Embryonic facial prominence (tissue), 1 donor: ENCODE measurements around the gene TAF1B.

Experiments
- DNase-seq: peaks from one replicate; pipeline ENCODE4 v3.0.0-alpha.2; 2016; ENCODE audit errors: extremely low spot score

Gene TAF1B

GRCh38 chr2:9964334-9964980 is 121.2 kb downstream of the TAF1B start:
- no peak for DNase-seq

DNA sequence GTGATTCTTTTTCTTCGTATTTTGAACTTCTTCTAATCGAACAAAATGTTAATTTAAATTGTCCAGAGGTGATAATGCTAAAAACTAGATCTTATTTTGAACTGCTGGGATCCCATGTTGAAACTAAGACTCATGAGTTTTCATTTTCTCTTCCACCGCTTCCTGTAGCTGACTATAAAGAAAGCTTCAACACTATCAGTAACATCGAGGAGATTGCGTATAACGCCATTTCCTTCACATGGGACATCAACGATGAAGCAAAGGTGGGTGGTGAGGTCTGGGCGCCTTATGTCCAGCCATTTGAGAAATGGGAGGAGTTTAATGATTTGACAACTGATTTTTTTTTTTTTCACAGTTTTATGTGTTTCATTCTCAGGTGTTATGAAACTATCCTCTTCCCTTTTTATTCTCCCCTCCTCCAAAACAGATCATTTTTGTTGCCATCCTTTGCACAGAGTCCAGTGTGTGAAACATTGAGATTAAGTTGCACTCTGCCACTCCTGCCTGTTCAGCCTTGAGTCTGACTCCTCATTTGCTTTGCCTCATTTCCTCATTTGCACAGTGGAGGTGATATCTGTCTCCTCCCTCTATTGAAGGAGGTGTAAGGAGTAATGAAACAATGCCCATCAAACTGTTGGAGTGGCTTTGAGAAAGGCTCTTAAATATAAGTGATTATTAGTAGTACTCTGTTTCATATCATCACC is 122.0 kb downstream of the TAF1B start:
- DNase-seq, result no peak

DNA sequence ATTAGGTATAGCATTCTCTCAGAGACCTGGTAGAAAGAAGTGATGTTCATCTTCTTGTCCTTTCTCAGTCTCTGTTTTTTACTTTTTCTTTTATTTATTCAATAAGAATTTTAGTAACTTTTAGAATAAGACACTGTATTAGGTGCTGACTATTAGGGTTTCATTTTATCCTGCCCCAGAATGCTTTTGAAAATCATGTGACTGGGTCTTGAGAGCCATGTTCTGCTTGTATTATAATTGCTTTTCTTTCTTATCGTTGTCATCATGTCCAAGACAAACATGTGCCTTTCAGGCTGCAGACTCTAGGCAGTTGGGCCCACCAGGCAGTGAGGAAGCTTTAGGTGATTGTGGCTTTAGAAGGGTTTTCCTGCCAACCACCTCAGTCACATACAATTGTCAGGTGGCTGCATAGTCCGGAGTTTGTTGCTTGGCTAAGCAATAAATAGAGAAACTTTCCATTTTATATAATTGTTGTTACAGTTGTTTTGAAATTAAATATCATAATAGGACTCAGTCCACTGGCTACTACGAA is 123.3 kb downstream of the TAF1B start:
- no peak for DNase-seq

DNA sequence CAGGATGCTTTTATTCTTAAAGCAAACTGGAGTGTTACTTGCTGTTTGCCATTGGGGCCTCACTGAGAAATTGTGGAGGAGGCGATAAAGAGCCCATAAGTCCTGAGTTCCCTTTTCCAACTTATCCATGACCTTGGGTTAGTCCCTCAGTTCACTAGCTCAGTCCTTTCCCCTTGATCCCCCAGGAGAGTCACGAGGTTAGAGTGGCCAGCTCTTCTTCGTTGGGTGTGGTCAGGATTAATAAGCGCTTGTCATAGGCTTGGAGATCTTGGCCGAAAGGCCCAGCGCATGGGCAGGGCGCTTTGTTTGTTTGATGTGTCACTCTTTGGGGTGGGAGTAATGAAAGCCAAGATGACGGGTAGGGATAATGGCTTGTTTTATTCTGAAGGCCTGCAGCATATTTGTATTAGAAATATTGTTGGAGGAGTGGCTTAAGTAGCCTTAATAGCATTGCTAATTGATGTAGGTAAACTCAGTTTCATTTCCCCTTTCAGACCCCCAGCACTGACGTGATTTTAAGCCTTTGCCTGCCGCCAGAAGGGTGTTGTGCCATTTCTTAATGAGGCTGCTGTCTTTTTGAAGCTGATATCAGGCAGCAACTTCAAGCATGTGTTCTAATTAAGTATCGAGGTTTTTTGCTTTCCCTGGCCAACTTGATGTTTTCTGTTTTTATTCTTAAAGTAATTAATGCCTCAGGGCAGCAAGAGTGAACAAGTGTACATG is 123.9 kb downstream of the TAF1B start:
- DNase-seq, result no peak

DNA sequence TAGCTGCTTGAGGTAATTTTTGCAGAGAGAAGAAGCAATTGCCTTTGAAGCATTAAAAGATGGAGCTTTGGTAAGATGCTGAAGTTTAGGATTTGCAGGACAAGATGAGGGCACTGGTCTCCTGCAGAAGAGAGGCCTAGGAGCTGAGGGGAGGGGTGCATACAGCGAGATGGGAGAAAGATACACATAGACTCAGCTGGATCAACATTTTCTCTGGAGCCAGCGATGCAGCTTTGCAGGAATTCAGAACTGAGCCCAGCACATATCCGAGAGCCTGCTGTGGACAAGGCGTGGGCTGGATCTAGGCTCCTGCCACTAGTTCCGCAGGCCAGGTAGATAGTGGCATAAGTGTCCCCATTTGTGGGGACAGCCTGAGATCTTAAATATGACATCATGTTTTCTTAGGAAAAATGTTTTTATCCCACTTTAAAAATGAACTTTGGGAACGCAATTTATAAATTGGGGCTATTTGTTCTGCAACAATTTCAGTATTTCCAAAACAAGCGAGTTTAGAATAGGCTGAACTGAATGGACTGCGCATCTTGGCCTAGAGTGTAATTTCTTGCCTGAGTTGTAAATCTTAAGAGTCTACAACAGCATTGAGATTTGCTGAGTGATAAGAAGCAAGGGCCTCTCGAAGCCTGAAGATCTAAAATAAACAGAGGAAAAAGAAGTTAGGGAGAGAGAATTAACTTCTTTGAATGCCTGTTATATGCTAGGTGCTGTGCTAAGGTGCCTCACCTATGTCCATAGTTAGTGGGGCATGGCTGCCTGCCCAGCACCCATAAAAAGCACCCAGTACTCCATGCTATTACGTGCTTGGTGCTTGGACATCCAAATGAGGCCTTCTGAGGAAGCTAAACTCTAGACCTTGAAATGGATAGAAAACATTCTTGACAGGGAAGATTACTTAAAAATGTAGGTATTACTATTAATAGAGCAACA is 125.6 kb downstream of the TAF1B start:
- no peak for DNase-seq

DNA sequence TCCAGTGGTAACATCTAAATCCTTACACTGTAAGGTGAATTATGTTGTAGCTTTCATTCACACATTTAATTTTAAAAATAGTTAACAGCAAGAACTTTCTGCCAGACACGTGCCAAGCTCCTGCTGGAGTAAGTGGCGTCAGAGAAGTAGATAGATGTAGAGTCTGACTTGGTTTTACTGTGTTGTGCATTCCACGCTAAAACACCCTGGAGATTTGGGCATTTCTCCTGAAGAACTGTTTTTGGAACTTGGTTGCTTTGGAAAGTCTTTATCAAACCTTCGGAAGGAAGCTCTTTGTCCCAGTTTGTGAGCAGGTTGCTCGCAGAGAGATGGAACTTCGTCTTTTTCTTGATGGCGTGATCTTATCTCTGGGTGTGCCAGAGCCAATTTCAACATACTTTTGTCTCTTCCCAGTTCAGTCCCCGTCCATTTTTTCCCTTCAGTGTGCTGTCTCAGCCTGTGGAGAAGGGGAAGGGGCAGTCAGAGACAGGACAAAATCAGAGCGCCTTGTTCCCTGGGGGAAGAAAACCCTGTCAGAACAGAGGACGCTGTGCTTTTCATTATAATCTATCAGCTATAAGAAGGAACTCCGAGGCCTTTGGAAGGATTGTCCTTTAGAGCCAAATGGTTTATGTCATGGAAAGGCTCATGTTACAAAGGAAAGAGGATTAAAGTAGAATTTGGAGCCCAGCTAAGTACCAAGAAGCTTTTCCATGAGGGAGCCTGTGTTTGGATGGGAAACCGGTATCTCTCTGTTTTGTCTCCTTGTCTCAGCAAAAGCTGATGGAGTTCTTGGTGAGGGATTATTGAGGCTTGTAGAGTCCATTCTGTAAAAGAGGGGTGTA is 127.1 kb downstream of the TAF1B start:
- DNase-seq, result no peak

DNA sequence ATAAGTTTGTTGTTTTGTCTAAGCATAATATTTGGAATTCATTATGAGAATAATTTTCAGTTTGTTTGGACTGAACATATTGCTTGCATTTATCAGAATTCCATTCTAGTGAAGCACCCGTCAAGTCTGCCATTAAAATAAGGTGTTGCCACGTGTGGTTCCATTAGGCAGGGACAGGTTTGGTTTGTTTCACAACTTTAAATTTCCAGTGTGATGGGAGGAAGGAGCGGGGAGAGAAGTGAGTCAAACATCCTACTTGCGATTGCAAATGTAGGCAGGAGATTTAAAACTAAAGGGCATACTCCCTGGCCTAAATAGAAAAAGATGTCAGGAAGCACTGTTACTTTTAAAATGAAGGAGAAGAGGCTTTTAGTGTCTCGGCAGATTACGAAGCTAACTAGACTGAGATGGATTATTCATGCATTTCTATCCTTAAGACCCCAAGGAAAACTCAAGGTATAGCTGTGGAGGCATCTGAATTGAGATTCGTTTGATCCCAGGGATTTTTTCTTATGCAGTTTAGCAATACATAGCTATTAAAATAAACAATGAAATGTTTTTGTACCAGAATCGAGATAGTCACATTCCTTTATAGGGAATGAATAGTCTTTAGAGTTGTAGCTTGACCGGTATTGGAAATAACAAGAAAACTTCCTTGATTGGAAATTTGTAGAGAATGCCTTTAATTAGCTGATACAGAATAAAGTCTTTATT is 128.0 kb downstream of the TAF1B start:
- no peak for DNase-seq

DNA sequence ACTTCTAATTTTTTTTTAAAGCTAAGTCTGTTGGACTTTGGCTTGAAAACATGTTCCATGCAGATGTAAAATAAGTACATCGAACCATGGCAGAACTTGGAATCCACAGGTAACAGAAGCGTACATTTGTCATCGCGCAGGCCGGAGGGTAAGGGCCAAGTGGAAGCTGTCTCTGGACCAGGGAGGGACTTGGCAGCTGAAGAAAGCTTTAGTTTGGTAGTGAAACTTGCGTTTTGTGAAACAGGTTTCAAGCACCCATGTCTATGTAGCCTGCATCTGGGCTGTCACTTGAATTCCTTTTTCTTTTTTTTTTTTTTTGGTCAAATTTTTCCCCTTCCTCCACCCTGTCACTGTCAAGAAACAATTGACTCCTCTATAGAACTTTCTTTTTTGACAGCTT is 128.6 kb downstream of the TAF1B start:
- DNase-seq, result no peak

DNA sequence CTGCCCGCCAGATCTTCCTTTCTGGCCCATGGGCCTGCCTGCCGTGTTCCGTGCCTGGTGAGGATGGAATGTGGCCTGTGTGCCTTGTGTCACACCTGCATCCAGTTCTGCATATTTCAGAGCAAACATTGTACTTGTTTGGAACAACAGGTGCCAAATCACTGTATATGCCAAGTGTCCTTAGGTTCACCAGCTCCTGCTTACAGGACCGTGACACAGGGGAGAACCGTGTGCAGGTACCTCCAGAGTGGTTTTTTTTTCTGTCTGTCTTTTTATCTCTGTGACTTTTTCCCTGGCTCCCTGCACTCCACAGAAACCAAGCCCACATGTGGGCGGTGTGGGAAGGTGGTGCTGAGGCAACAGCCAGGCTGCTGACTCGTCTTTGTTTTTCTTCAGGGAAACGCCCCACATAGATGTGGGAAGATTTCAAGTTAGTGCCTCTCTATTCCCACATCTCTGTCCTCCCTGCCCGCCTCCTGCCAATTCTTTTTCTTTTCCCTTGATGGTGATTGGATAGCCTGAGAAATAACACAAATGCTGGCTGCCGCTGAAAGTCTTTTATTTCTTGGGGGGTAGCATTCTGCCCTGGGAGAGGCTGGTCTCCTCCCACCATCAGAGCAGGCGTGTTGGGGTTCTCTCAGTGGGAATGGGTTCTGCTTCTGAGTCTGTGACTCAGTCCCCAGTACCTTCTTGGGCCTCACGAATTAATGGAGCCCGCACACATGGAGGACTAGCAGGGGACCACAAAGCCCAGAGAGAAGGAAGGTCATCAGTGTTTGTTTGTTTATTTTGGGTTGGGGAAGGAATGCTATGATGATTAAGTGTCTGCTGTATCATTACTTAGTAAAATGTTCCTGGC is 129.6 kb downstream of the TAF1B start:
- DNase-seq, result no peak

DNA sequence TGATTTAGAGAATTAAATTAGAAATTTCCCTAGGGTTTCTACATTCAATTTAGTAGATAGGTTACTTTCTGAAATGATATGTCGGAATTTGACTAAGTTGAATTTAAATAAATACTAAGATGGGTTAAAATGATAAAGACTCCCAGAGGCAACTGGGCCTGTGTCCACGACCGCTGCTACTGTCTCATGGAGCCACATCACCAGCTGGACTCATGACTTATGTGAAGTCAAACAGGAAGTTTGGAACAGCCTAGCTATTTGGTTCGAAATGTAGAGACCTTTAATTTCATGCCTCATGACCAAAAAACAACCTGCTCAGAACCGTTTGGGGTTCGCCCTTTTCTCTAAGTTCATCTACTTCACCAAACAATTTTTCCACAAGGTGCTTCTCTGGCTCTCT is 130.4 kb downstream of the TAF1B start:
- DNase-seq, result no peak

- DNase-seq, result no peak
Measured at GRCh38 chr2:9974343-9974742, 131.1 kb downstream of the TAF1B start.

- DNase-seq, result no peak
Measured at GRCh38 chr2:9975328-9975727, 132.1 kb downstream of the TAF1B start.

DNA sequence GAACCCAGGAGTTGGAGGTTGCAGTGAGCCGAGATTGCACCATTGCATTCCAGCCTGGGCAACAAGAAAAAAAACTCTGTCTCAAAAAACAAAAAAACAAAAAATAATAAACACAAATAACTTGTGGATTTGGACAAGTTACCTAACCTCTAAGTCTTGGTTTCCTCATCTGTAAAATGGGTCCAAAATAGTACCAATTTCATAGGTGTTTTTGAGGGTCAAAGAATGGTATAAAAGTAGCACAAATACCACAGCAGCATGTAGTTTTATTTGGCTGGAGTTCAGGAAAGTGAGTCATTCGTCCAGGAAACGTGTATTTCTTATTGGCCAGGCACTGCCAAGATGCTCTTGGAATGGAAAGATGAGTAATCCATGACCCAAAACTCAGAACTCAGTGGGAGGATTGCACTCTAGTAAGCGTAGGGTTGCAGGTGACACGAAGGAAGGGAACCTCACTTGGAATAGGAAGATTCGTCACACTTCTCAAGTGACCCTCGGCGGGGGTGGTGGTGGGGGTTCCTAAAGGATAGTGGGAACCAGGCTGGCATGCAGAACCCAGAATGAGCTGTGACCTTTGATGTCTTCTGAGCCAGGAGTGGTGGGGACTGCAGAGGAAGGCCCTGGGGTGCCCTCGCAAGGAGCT is 132.7 kb downstream of the TAF1B start:
- DNase-seq, result no peak

DNA sequence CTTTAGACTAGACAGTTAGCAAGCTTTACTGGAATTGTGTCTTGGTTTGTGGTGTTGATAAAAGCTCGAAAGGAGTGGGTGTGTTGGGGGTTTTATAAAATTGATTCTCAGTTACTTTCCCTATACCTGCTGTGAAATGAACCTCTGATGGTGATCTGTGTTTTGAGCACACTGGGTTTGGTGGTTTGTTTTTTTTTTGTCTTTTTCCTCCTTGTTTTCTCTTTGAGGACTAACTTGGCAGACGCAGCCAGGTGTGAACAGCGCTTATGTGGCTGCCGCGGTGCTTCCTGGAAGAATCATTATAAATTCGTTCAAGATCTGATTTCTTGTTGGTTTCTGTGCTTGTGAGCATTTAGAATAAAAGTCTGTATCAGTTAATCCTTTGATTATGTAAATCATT is 136.7 kb downstream of the TAF1B start:
- no peak for DNase-seq

GRCh38 chr2:9980520-9980919 is 137.2 kb downstream of the TAF1B start:
- DNase-seq, result no peak

DNA sequence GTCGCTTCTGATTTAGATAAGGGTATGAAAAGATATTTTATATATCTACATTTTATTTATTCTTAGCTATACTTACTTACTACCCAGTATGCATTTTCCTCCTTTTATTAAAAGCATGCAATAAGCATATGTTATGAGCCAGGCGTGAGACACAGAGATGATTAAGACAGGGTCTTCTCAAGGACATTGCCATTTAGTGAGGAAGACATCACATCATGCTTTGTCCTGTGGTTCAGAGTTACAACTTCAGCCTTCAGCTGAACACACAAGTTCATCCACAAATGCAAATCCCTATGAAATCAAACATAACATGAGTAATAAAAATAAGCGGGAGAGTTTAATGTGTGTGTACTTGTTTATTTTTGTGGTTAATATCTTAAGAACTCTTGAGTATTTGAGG is 138.4 kb downstream of the TAF1B start:
- no peak for DNase-seq

GRCh38 chr2:9982248-9982647 is 139.0 kb downstream of the TAF1B start:
- DNase-seq, result peak; percentile 23

- no peak for DNase-seq
Measured at GRCh38 chr2:9982891-9983290, 139.6 kb downstream of the TAF1B start.
